Measurements from ENCODE around the gene PYGB.

- TF ChIP-seq CTCF (IDR thresholded peaks at IDR 0.05) (no peak), POLR2AphosphoS5 (IDR thresholded peaks at IDR 0.05; ENCODE audit: insufficient read depth in 1 of 2, low read depth in 1 of 2) (no peak), POLR2A (IDR thresholded peaks at IDR 0.05) (no peak)
These were observed 5.9 kb downstream of the PYGB start for GRCh38 chr20:25253606-25254275.
